Neural cell (in vitro differentiated cells): ENCODE data around the gene MYBPC3. TPM values are rescaled to one million over a fixed set of nuclear protein-coding genes. Genes with fewer than 3 reads are reported as not detected.

Experiments
- H2AFZ ChIP-seq: fragments of 200-600, 300-800 bp; sonication (generic), shearing (Covaris generic); 2 replicates; pipeline ENCODE4 v1.6.0; 2014; ENCODE audit warnings: low read depth, mild to moderate bottlenecking, antibody characterized with exemption, low read length, moderate library complexity
- H3F3A ChIP-seq: fragments of 200-600 bp; shearing (Covaris generic); 2 replicates; pipeline ENCODE4 v1.6.1; 2016; ENCODE audit warnings: mild to moderate bottlenecking, moderate library complexity, mixed read lengths, antibody characterized with exemption, low read length; ENCODE audit not compliant: insufficient read depth, poor library complexity, severe bottlenecking
- H3K27ac ChIP-seq: fragments of 200-600, 300-800 bp; sonication (generic), shearing (Covaris generic); 2 replicates; pipeline ENCODE4 v1.5.1; 2014; ENCODE audit warnings: mild to moderate bottlenecking, low read length, moderate library complexity
- H3K27me3 ChIP-seq: fragments of 300-800, 200-600 bp; sonication (generic), shearing (Covaris generic); 2 replicates; pipeline ENCODE4 v1.6.0; 2014; ENCODE audit warnings: mild to moderate bottlenecking, low read depth, low read length, moderate library complexity; ENCODE audit not compliant: insufficient read depth
- H3K36me3 ChIP-seq: fragments of 300-800, 200-600 bp; sonication (generic), shearing (Covaris generic); 2 replicates; pipeline ENCODE4 v1.5.1; 2014; ENCODE audit warnings: mild to moderate bottlenecking, antibody characterized with exemption, low read length, moderate library complexity; ENCODE audit not compliant: insufficient read depth
- H3K4me2 ChIP-seq: fragments of 300-800, 200-600 bp; sonication (generic), shearing (Covaris generic); 2 replicates; pipeline ENCODE4 v1.6.0; 2014; ENCODE audit warnings: mild to moderate bottlenecking, low read length
- H3K4me3 ChIP-seq: fragments of 300-800, 200-600 bp; sonication (generic), shearing (Covaris generic); 2 replicates; pipeline ENCODE4 v1.5.1; 2014; ENCODE audit warnings: mild to moderate bottlenecking, low read length, moderate library complexity
- H3K79me2 ChIP-seq: fragments of 200-600 bp; shearing (Covaris generic); replicated peaks from 2 replicates; pipeline ENCODE4 v1.6.0; 2014; ENCODE audit warnings: mild to moderate bottlenecking, low read length, moderate library complexity; ENCODE audit not compliant: insufficient read depth
- H3K9ac ChIP-seq: fragments of 300-800, 200-600 bp; sonication (generic), shearing (Covaris generic); 2 replicates; pipeline ENCODE4 v1.6.1; 2016; ENCODE audit warnings: mild to moderate bottlenecking, low read length, mixed read lengths
- H3K9me2 ChIP-seq: fragments of 200-600 bp; shearing (Covaris generic); 2 replicates; pipeline ENCODE4 v1.6.1; 2016; ENCODE audit warnings: mild to moderate bottlenecking, low read length, mixed read lengths; ENCODE audit not compliant: insufficient read depth
- H3K9me3 ChIP-seq: fragments of 200-600, 300-800 bp; sonication (generic), shearing (Covaris generic); 2 replicates; pipeline ENCODE4 v1.6.1; 2016; ENCODE audit warnings: mild to moderate bottlenecking, mixed run types, low read length, moderate library complexity, mixed read lengths
- H4K20me1 ChIP-seq: fragments of 200-600 bp; shearing (Covaris generic); 2 replicates; pipeline ENCODE4 v1.6.1; 2016; ENCODE audit warnings: mild to moderate bottlenecking, mixed run types; ENCODE audit not compliant: insufficient read depth
- EP300 ChIP-seq: fragments of 450-650 bp; conservative IDR thresholded peaks from 2 replicates; pipeline ENCODE4 v1.6.1; 2014; ENCODE audit warnings: antibody characterized with exemption, mild to moderate bottlenecking, moderate library complexity; ENCODE audit not compliant: poor library complexity, severe bottlenecking
- EZH2 ChIP-seq: fragments of 200-600, 300-800 bp; shearing (Covaris generic), sonication (generic); IDR thresholded peaks from 2 replicates; pipeline ENCODE4 v1.6.1; 2014; ENCODE audit warnings: antibody characterized with exemption, low read length, borderline replicate concordance, mild to moderate bottlenecking; ENCODE audit not compliant: insufficient read depth, poor library complexity, severe bottlenecking
- MXI1 ChIP-seq: fragments of 450-650 bp; conservative IDR thresholded peaks from 2 replicates; pipeline ENCODE4 v1.6.1; 2014; ENCODE audit warnings: antibody characterized with exemption, mild to moderate bottlenecking; ENCODE audit not compliant: poor library complexity, severe bottlenecking
- POLR2AphosphoS5 ChIP-seq: IDR thresholded peaks from 2 replicates; pipeline ENCODE4 v1.6.1; 2012
- TAF1 ChIP-seq: IDR thresholded peaks from 2 replicates; pipeline ENCODE4 v1.6.1; 2012; ENCODE audit warnings: low read depth
- polyA plus RNA-seq: library from polyadenylated mRNA; depleted of rRNA; stranded (reverse); fragments of >200 nt; gene quantifications from 2 replicates; pipeline ENCODE4 v1.2.3, GENCODE V29; 2014
- TF ChIP-seq, protein P1 (sequence below): IDR thresholded peaks from 2 replicates; pipeline ENCODE4 v1.6.1; 2012; ENCODE audit warnings: borderline replicate concordance
- TF ChIP-seq, protein P2 (sequence below): fragments of 450-650 bp; IDR thresholded peaks from 2 replicates; pipeline ENCODE4 v1.5.1; 2014; ENCODE audit warnings: antibody characterized with exemption, mild to moderate bottlenecking, moderate library complexity; ENCODE audit not compliant: poor library complexity, severe bottlenecking

The MYBPC3 gene
- polyA plus RNA-seq, 1 donor from 2014 or later: not detected

DNA sequence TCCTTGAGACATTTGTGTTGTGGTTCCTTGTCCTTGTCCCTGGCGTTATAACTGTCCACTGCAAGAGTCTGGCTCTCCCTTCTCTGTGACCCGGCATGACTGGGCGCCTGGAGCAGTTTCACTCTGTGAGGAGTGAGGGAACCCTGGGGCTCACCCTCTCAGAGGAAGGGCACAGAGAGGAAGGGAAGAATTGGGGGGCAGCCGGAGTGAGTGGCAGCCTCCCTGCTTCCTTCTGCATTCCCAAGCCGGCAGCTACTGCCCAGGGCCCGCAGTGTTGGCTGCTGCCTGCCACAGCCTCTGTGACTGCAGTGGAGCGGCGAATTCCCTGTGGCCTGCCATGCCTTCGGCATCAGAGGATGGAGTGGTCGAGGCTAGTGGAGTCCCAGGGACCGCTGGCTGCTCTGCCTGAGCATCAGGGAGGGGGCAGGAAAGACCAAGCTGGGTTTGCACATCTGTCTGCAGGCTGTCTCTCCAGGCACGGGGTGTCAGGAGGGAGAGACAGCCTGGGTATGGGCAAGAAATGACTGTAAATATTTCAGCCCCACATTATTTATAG lies 23.0 kb downstream of the MYBPC3 start:
- Histone ChIP-seq H3K36me3 (no peaks in the 10 kb centered on the region), H4K20me1 (no peaks in the 10 kb centered on the region), H3K9me2 (no peaks in the 10 kb centered on the region), H3K27ac (no peak overlapping the region), H3K4me2 (no peak overlapping the region), H3F3A (no peaks in the 10 kb centered on the region), H3K79me2 (no peaks in the 10 kb centered on the region), H3K4me3 (no peak overlapping the region), H2AFZ (no peak overlapping the region), H3K27me3 (no peaks in the 10 kb centered on the region), H3K9me3 (no peaks in the 10 kb centered on the region), H3K9ac (no peak overlapping the region)
- no peak for TF ChIP-seq EP300
- no peak for TF ChIP-seq MXI1
- no peak for TF ChIP-seq TAF1
- TF ChIP-seq POLR2AphosphoS5: no peak

DNA sequence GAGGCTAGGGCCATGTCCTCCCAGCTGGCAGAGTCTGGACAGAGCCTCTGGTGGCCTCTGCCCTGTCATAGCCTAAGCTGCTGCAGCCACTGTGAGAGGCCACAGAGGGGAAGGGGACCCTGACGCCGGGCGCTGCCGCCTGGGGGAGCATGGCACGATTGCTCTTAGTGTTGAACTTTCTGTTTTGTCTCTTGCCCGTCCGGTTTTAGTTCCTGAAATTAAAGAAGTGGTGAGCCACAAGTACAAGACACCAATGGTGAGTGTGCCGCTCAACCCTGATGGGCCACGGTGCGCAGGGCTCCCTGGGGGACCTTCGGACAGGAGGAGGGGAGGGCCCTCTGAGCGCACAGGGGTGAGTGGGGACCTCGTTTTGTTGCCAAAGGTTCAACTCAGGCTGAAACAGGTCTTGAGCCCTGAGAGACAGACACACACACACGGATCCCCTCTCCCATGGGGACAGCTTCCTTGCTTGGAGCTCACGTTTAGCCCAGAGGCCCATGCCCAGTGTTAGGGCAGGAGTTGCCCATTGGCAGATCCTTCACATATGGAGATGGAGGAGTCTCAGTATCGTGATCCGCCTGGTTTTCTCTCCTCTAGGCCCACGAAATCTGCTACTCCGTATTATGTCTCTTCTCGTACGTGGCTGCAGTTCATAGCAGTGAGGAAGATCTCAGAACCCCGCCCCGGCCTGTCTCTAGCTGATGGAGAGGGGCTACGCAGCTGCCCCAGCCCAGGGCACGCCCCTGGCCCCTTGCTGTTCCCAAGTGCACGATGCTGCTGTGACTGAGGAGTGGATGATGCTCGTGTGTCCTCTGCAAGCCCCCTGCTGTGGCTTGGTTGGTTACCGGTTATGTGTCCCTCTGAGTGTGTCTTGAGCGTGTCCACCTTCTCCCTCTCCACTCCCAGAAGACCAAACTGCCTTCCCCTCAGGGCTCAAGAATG lies 23.8 kb downstream of the MYBPC3 start:
- H4K20me1 ChIP-seq: no peaks in the 10 kb centered on the region
- H2AFZ ChIP-seq: no peak overlapping the region
- no peaks in the 10 kb centered on the region for H3K9me2 ChIP-seq
- no peaks in the 10 kb centered on the region for H3K36me3 ChIP-seq
- H3K27ac ChIP-seq: no peak overlapping the region
- H3F3A ChIP-seq: no peaks in the 10 kb centered on the region
- no peaks in the 10 kb centered on the region for H3K27me3 ChIP-seq
- no peaks in the 10 kb centered on the region for H3K79me2 ChIP-seq
- H3K4me3 ChIP-seq: no peak overlapping the region
- H3K9me3 ChIP-seq: no peaks in the 10 kb centered on the region
- H3K9ac ChIP-seq: no peak overlapping the region
- H3K4me2 ChIP-seq: no peak overlapping the region
- TF ChIP-seq EZH2 (no peak), MXI1 (no peak)

DNA sequence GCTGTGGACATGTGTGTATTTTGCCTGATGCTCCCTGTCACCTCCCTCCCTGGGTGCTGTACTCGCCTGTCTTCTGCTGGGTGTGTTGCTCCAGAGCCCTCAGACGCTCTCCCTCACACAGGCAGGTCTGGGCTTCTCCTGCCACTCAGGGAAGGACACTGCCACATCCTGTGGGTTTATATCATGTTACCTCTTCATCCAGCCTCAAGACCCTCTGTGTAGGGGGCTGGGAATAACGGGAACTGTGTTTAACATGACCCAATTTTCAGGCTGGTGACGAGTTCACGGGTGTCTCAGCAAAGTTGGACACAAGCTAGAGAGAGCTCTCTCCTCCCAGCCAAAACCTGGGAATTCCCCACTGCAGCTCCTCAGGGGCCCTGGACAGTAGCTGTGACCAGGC lies 24.6 kb downstream of the MYBPC3 start:
- H3K79me2 ChIP-seq: no peaks in the 10 kb centered on the region
- no peak overlapping the region for H2AFZ ChIP-seq
- no peak overlapping the region for H3K9ac ChIP-seq
- no peak overlapping the region for H3K4me2 ChIP-seq
- H3F3A ChIP-seq: no peaks in the 10 kb centered on the region
- no peaks in the 10 kb centered on the region for H3K27me3 ChIP-seq
- no peaks in the 10 kb centered on the region for H4K20me1 ChIP-seq
- H3K4me3 ChIP-seq: no peak overlapping the region
- H3K9me3 ChIP-seq: no peaks in the 10 kb centered on the region
- H3K9me2 ChIP-seq: no peaks in the 10 kb centered on the region
- TF ChIP-seq EZH2 (no peak), EP300 (no peak), MXI1 (no peak), POLR2AphosphoS5 (no peak), TAF1 (no peak)
- TF ChIP-seq, protein P1, sequence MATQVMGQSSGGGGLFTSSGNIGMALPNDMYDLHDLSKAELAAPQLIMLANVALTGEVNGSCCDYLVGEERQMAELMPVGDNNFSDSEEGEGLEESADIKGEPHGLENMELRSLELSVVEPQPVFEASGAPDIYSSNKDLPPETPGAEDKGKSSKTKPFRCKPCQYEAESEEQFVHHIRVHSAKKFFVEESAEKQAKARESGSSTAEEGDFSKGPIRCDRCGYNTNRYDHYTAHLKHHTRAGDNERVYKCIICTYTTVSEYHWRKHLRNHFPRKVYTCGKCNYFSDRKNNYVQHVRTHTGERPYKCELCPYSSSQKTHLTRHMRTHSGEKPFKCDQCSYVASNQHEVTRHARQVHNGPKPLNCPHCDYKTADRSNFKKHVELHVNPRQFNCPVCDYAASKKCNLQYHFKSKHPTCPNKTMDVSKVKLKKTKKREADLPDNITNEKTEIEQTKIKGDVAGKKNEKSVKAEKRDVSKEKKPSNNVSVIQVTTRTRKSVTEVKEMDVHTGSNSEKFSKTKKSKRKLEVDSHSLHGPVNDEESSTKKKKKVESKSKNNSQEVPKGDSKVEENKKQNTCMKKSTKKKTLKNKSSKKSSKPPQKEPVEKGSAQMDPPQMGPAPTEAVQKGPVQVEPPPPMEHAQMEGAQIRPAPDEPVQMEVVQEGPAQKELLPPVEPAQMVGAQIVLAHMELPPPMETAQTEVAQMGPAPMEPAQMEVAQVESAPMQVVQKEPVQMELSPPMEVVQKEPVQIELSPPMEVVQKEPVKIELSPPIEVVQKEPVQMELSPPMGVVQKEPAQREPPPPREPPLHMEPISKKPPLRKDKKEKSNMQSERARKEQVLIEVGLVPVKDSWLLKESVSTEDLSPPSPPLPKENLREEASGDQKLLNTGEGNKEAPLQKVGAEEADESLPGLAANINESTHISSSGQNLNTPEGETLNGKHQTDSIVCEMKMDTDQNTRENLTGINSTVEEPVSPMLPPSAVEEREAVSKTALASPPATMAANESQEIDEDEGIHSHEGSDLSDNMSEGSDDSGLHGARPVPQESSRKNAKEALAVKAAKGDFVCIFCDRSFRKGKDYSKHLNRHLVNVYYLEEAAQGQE: no peak
- TF ChIP-seq, protein P2, sequence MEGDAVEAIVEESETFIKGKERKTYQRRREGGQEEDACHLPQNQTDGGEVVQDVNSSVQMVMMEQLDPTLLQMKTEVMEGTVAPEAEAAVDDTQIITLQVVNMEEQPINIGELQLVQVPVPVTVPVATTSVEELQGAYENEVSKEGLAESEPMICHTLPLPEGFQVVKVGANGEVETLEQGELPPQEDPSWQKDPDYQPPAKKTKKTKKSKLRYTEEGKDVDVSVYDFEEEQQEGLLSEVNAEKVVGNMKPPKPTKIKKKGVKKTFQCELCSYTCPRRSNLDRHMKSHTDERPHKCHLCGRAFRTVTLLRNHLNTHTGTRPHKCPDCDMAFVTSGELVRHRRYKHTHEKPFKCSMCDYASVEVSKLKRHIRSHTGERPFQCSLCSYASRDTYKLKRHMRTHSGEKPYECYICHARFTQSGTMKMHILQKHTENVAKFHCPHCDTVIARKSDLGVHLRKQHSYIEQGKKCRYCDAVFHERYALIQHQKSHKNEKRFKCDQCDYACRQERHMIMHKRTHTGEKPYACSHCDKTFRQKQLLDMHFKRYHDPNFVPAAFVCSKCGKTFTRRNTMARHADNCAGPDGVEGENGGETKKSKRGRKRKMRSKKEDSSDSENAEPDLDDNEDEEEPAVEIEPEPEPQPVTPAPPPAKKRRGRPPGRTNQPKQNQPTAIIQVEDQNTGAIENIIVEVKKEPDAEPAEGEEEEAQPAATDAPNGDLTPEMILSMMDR: no peak
- H3K36me3 ChIP-seq: no peaks in the 10 kb centered on the region
- no peak overlapping the region for H3K27ac ChIP-seq
